HuH-7 (cell line): ENCODE data around the gene WNT7A.

Experiments used
- DNase-seq: peaks from one replicate; pipeline ENCODE4 v3.0.0; 2011; ENCODE audit warnings: low spot score

Gene WNT7A

DNA sequence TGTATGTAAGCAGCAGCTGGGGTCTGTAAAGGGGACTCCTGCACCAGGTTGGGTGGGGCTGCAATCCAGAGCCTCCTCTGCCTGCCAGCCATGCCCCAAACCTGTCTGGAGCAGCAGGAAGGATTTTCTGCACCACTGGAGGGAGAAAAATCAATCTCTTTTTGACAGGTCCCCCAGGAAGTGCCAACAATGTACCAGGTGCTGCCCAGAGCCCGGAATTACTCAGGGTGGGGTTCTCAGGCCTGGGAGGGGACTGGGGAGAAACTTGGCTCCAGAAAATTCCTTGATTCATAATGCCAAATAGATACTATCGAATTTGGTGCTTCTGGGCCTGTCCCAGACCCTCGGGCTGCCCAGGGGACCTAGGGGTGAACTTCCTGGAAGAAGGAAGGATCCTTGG, 52.6 kb downstream of the WNT7A start:
- DNase-seq, result no peak

GRCh38 chr3:13826672-13827071, 53.2 kb downstream of the WNT7A start:
- no peak for DNase-seq

DNA sequence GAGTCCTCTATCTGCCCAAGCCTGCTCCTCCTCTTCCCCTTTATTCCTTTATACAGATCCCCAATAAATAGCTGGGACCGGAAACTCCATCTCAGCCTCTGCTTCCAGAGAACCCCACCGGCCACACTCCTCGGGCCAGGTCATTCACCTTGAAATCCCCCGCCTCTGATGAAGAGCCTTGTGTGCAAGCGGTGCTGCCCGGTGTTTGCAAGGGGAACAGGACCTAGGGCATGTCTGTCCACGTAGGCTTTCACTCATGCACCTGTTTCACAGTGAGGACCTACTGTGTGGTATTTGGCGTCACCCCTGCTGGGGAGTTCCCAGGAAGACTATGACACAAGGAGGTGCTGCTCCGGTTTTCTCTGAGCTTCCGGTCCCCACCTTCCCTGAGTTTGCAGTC, 54.0 kb downstream of the WNT7A start:
- no peak for DNase-seq

DNA sequence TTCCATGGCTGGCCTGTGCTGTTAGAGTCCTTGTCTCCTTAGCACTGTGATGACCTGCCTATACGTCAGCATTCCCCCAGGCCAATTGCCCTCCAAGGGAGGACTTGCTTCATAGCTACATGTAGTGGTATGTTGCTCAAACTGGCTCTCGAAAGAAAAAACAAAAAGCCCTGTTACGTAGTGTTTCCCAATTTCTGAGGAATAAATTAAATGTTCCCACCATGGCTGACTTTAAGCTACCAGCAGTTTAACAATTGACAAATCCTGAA, 54.6 kb downstream of the WNT7A start:
- no peak for DNase-seq

- DNase-seq, result no peak
These were observed 55.2 kb downstream of the WNT7A start for GRCh38 chr3:13824521-13825310.

DNA sequence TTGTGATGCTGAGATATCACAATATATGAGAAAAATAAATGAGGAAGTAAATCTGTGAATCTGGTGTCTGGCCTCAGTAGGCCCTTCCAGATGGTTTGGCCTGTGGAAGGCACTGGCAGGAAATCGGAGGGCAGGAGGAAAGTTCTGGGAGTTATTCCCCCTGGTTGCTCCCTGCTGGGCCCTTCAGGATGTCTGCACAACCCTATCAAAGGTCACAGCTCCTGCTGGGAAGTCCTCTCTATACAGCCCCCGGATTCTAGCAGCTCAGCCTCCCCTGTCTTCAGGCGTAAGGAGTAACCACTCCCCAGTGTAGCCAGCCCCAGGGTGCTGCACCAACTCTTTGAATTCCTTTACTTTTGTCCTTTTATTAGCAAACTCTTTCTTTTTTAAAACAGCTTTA, 56.2 kb downstream of the WNT7A start:
- no peak for DNase-seq

- no peak for DNase-seq
These were observed 56.8 kb downstream of the WNT7A start for GRCh38 chr3:13822871-13823585.

GRCh38 chr3:13822042-13822441, 57.8 kb downstream of the WNT7A start:
- no peak for DNase-seq

- DNase-seq, result no peak
These were observed 58.7 kb downstream of the WNT7A start for GRCh38 chr3:13821126-13821525.

DNA sequence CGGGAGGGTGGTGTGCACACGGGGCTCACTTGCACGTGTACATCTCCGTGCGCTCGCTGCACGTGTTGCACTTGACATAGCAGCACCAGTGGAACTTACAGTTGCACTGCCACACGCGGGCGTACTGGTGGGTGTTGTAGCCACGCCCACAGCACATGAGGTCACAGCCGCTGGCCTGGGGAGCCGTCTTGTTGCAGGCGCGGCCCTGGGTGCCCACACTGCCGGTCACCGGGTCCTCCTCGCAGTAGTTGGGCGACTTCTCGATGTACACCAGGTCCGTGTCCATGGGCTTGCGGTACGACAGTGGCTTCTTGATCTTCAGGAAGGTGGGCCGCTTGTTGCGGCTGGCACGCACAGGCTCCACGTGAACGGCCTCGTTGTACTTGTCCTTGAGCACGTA, 61.0 kb downstream of the WNT7A start:
- no peak for DNase-seq

DNA sequence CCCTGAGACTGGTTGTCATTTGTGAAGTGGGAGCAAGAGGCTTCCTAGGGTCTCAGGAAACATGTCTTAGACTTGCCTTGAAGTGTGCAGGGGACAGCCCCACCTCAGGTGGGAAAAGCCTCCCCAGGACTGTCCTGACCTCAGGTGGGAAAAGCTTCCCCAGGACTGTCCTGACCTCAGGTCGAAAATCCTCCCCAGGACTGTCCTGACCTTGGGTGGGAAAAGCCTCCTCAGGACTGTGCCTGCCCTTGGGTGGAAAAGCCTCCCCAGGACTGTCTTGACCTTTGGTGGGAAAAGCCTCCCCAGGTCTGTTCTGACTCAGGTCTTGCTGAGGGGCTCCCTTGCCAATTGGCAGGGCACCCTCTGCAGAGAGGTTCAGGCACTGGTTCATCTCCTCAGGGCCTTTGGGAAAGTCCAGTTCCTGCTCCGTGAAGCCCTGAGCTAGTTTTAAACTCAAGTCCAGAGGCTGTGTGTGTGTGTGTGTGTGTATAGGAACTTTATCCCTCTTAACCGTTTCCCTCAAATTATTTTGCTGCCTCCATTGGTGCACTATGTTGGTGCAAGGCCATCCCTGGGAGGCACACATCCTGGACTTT, 64.7 kb downstream of the WNT7A start:
- no peak for DNase-seq

DNA sequence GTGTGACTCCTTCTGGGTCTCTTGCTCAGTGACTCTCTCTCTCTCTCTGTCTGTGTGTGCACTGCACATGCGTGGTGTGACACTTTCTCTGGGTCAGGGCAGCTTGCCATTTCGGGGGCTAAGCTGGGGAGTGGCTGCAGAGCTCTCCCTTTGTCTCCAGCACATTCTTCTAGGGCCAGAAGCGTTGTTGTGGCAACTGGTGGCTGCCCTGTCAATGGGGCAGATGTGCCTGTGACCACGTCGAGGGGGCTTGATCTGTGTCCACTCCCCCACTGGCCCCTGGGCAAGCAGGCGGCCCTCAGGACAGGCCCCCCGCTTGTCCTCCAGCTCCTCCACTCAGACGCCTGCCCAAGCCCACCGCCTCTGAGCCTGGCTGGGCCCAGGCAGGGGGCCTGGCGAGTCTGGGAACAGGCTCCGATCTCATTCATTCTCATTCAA, 67.8 kb downstream of the WNT7A start:
- DNase-seq, result no peak

DNA sequence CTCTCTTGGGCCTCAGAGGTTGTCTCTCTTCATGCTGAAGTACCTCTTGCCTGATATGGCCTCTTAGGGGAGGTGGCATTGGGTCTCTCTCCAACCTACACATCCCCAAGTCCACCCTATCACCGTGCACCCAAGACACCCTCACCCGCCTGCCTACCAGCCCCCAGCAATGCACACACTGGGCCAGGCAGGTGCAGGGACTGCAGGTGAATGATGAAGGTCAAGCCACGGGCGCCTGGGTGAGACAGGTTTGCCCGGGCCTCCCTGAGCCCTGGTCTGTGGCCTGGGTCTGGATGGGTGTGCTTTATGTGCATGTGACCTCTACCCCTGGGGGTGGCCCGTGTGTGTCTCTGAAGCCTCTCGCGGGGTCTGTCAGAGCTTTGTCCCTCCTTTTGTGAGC, 68.3 kb downstream of the WNT7A start:
- no peak for DNase-seq

DNA sequence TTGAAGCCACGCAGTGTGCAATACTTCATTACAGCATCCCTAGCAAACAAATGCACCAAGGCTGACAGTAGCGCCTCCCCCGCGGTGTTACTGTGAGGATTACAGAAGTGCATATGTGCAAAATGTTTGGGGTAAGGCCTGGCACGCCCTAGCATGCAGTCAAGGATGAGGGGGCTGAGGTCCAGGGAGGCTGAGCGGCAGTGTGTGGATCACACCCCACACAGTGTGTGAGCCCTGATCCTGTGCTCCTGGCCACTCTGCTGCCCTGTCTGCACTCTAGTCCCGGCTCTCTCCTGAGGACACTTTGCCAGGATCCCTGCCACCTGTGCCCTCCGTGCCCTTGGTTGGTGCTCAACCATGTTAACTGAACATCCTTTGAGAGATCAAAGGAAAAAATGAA, 71.3 kb downstream of the WNT7A start:
- DNase-seq, result no peak

- DNase-seq, result no peak
These were observed 78.3 kb downstream of the WNT7A start for GRCh38 chr3:13801361-13802204.

GRCh38 chr3:13800064-13800463, 79.8 kb downstream of the WNT7A start:
- DNase-seq, result no peak

- DNase-seq, result no peak
These were observed 81.5 kb downstream of the WNT7A start for GRCh38 chr3:13798401-13798800.

GRCh38 chr3:13796701-13797460, 83.0 kb downstream of the WNT7A start:
- DNase-seq, result no peak

DNA sequence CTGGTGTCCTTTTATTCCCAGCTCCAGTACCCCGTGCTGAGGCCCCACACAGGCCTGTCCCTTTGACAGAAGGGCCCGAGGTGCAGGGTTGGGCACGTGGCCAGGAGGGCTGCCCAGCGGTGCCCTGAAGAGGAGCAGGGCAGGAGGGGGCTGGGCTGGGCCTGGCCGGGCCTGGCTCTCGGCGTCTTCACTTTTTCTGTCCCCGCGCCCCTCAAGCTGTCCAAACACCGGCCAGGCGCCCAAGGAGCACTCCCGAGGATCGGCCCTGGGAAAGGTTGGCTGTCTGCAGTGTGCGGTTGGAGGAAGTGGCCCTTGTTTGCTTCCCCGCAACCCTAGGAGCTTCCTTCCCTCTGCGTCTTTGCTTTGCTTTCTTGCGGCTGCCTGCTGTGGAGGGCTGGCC, 84.1 kb downstream of the WNT7A start:
- DNase-seq, result no peak

- DNase-seq, result no peak
These were observed 85.5 kb downstream of the WNT7A start for GRCh38 chr3:13794322-13794721.

DNA sequence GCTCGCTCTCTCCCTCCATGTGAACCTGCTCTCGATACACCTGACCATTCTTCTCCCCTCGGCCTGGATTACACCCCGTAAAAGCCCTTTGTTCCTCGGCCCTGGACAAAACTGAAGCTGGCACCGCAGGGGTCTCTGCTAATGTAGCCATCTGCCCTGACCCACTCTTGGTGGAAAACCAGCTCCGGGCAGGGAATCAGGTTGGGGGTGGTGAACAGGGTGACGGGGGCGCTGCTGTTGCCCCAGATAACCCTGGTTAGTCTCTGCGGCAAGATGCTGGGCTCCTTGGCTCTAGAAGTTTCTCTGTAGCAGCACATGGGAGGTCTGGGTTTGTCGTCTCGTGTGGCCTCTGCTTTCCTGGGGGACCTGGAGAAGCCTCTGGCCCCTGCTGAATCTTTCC, 86.4 kb downstream of the WNT7A start:
- DNase-seq, result no peak
